Thyroid gland (tissue), 4 donors: ENCODE data around the gene EWSR1.

Source experiments
- POLR2A ChIP-seq, 2 donors: fragments of 450-650 bp; IDR thresholded peaks; one replicate each; pipeline ENCODE4 v1.6.1; 2017; ENCODE audit warnings: antibody characterized with exemption in 2 of 2, mild to moderate bottlenecking in 2 of 2, moderate library complexity in 1 of 2
- TF ChIP-seq, protein P1 (sequence below), 6 experiments: fragments of 200-600 bp in 3 of 6; fragments of 450-650 bp in 3 of 6; sonication (generic) in 3 of 6; IDR thresholded peaks; one replicate each; pipeline ENCODE4 v1.5.1; 2016 to 2019; ENCODE audit warnings: antibody characterized with exemption in 6 of 6, mild to moderate bottlenecking in 2 of 6, inconsistent platforms in 1 of 6, moderate library complexity in 1 of 6

GRCh38 chr22:29323641-29324040 is 55.6 kb downstream of the EWSR1 start:
- TF ChIP-seq, protein P1, sequence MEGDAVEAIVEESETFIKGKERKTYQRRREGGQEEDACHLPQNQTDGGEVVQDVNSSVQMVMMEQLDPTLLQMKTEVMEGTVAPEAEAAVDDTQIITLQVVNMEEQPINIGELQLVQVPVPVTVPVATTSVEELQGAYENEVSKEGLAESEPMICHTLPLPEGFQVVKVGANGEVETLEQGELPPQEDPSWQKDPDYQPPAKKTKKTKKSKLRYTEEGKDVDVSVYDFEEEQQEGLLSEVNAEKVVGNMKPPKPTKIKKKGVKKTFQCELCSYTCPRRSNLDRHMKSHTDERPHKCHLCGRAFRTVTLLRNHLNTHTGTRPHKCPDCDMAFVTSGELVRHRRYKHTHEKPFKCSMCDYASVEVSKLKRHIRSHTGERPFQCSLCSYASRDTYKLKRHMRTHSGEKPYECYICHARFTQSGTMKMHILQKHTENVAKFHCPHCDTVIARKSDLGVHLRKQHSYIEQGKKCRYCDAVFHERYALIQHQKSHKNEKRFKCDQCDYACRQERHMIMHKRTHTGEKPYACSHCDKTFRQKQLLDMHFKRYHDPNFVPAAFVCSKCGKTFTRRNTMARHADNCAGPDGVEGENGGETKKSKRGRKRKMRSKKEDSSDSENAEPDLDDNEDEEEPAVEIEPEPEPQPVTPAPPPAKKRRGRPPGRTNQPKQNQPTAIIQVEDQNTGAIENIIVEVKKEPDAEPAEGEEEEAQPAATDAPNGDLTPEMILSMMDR (IDR thresholded peaks at IDR 0.05): no peak
- TF ChIP-seq POLR2A (IDR thresholded peaks at IDR 0.05): no peak
